Measurements from ENCODE around the gene CCDC97. TPM values are rescaled to one million over a fixed set of nuclear protein-coding genes. Genes with fewer than 3 reads are reported as not detected.

CCDC97 gene
- total RNA-seq, 1 experiment from 2014 or later, result 23.0 TPM

GRCh38 chr19:41353466-41354342, 43.7 kb downstream of the CCDC97 start, which contains the start of gene TGFB1 (continued):
- TF ChIP-seq CTCF (IDR thresholded peaks at IDR 0.05 in 2 of 3, conservative IDR thresholded peaks at IDR 0.05 in 1 of 3; ENCODE audit: borderline replicate concordance in 1 of 3, insufficient read depth in 1 of 3, low read depth in 2 of 3, low read length in 2 of 3) (peak; percentile 56 to 88 (median 81); a peak in 5 of 6 replicates), FOSL1 (IDR thresholded peaks at IDR 0.05; ENCODE audit: low read depth) (no peak), JUND (IDR thresholded peaks at IDR 0.05) (no peak), CBX3 (IDR thresholded peaks at IDR 0.05; ENCODE audit: low read depth) (0 out of 2 replicates have a peak, but pooled peaks have one; percentile 20), EGR1 (IDR thresholded peaks at IDR 0.05; ENCODE audit: low read depth) (peak; percentile 95), POLR2A (IDR thresholded peaks at IDR 0.05; ENCODE audit: borderline replicate concordance, extremely low read depth, insufficient read depth, insufficient read length) (no peak)

- intact Hi-C loops (cut with micrococcal nuclease), result no loop called here
- peak overlapping the region; percentile 83; the same call in 1 of the 2 replicates for H3K9ac ChIP-seq (ENCODE audit: low read length)
- BruUV-seq (replicated peaks), result no TSS peak
- H2AFZ ChIP-seq (ENCODE audit: low read depth, low read length, poor library complexity, severe bottlenecking), result no peak overlapping the region
- DNase-seq (ENCODE audit: low read depth, low spot score) (no peak), ATAC-seq (no peak)
- H3K4me3 ChIP-seq (replicated peaks in 1 of 2; ENCODE audit: low read depth in 1 of 2, low read length in 2 of 2), result peak overlapping the region; percentile 79 to 87
- ChIA-PET CTCF (interaction anchor here (1.3 to 5.6 kb wide), 2 partner anchors 10 to 46 kb away, joined by 4 to 54 read pairs; partner anchors contain the start of gene B9D2), POLR2A (interaction anchor here (1.5 kb wide), 1 partner anchor 9 kb away, joined by 5 read pairs; the partner anchor contains the start of gene B9D2), RAD21 (ENCODE audit: low non-redundant PET in 1 of 2, low total read pairs in 2 of 2, uncharacterized antibody in 2 of 2, unreplicated experiment in 2 of 2) (interaction anchor here in 1 of 2 experiments (0.7 kb wide), 1 partner anchor 25 kb away, joined by 3 read pairs; no protein-coding TSS in a partner anchor)
- H3K4me2 ChIP-seq (ENCODE audit: low read length), result peak overlapping the region; percentile 95
- no peaks in the 10 kb centered on the region for H3K27me3 ChIP-seq (ENCODE audit: insufficient read depth, low read length)
- no peaks in the 10 kb centered on the region for H4K20me1 ChIP-seq (ENCODE audit: insufficient read depth)
- no peaks in the 10 kb centered on the region for H3K9me3 ChIP-seq (ENCODE audit: control insufficient read depth in 1 of 2, insufficient read depth in 1 of 2, low read depth in 1 of 2, low read length in 2 of 2)
- peak overlapping the region; percentile 8; the same call in 1 of the 2 replicates for H3K27ac ChIP-seq (ENCODE audit: low read depth, low read length)
- H3K79me2 ChIP-seq (ENCODE audit: insufficient read depth, low read length), result peaks cover 34% of the 10 kb centered on the region; the same call in 1 of the 2 replicates
- H3K36me3 ChIP-seq (ENCODE audit: control insufficient read depth in 1 of 2, insufficient read depth in 2 of 2, low read length in 2 of 2), result no peaks in the 10 kb centered on the region
- H3K9me2 ChIP-seq (ENCODE audit: insufficient read depth), result no peaks in the 10 kb centered on the region
- peaks cover 11 to 29% of the 10 kb centered on the region in 2 experiments; a peak in 3 of 4 replicates for H3K4me1 ChIP-seq (ENCODE audit: control insufficient read depth in 1 of 2, insufficient read depth in 2 of 2, low read length in 2 of 2)
- TF ChIP-seq SIN3A (IDR thresholded peaks at IDR 0.05; ENCODE audit: low read depth), result no peak
- TF ChIP-seq POLR2A (IDR thresholded peaks at IDR 0.05; ENCODE audit: borderline replicate concordance, extremely low read depth, insufficient read depth, insufficient read length), result no peak
- no peak for TF ChIP-seq EGR1 (IDR thresholded peaks at IDR 0.05; ENCODE audit: low read depth)
- TF ChIP-seq POLR2AphosphoS5 (IDR thresholded peaks at IDR 0.05; ENCODE audit: low read depth, low read length), result no peak
- TF ChIP-seq CBX3 (IDR thresholded peaks at IDR 0.05; ENCODE audit: low read depth), result no peak
- TF ChIP-seq ATF3 (IDR thresholded peaks at IDR 0.05), result no peak
- no peak for TF ChIP-seq ZBTB33 (IDR thresholded peaks at IDR 0.05; ENCODE audit: extremely low read depth, insufficient replicate concordance, low read length)
- TF ChIP-seq CEBPB (IDR thresholded peaks at IDR 0.05; ENCODE audit: low read depth), result no peak
- TF ChIP-seq SP1 (IDR thresholded peaks at IDR 0.05; ENCODE audit: low read depth), result no peak
- no peak for TF ChIP-seq RAD21 (IDR thresholded peaks at IDR 0.05; ENCODE audit: low read depth)
- TF ChIP-seq REST (IDR thresholded peaks at IDR 0.05; ENCODE audit: low read depth), result no peak
Observed at GRCh38 chr19:41354343-41354953, 44.5 kb downstream of the CCDC97 start.

Measured in HCT116 (cell line).